Dedifferentiated amniotic fluid mesenchymal stem cell (primary cell): ENCODE results near the gene IQCK.
A peak's percentile ranks its signal among the peaks of the same experiment; 100 is the strongest.

Experiments
- DNase-seq: peaks from one replicate; pipeline ENCODE4 v3.0.0-alpha.2; 2016; ENCODE audit errors: extremely low spot score

Gene IQCK

DNA sequence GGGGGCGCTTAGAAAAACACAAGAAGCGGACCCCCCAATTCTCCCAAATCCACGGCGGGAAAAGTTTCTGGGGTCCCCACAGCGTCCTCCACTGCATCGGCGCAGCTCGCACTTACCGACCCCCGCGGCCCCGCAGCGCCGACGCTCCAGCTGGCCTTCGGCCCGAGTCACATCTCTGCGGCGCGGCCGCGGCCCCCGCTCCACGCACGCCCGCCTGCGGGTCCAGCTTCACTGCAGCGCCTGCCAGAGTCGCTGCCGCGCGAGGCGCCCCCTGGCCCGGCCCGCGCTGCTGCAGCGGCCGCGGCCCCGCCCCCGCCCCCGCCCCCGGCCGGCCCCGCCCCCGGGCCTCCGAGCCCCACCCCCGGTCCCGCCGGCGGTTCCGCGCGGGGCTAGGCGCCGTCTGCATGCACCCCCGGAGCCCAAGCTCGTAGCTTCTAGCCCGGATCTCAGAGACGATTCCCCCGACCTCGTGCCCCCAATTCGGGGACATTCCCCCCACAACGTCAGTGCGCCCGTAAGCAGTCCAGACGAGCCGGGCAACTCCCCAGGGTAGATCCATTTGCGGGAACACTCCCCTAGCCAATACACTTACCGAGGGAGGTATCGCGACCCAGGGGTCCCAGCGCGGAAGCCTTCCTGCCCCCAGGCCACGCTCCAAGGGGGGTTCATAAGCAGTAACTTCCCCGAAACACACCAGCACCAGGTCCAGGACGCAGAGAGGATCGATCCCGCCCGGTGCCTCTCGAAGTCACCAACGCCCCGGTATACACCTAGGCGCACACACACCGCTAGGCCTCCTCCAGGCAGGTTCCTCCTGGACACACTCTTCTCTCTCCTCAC is 166.8 kb downstream of the IQCK start, which contains the start of gene GPRC5B:
Gene GPRC5B (minus strand): TSS at position 238 of the 840 bp plus-strand sequence. CDS start 12,003 bp downstream, outside the sequence.
- DNase-seq = no peak

DNA sequence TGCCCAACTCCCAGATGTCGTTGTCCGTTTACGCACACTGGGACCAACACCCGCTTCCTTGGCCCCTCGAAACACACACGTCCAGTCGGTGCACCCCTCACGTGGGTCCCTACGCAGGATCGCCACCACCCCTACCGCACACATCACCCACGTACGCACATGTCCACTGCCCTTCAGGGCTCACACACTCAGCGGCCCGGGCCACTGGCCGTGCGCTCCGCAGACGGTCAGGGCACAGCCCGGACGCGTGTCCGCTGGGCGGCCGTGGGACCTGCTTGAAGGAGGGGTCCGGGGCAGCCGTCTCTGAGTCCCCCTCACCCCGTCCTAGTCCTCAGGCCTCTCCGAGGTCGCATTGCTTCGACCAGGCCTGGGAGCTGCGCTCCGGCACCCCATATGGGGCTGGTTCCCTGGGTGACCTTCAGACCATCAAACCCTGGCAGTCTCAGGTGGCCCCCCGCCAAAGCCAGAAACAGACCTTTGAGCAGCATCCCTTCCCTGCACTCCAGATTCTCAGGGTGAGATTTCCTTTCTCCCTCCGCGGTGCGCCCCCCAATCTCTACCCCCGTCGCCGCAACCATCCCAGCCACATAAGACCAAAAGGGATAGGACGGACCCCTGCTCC is 167.5 kb downstream of the IQCK start:
- DNase-seq = no peak

DNA sequence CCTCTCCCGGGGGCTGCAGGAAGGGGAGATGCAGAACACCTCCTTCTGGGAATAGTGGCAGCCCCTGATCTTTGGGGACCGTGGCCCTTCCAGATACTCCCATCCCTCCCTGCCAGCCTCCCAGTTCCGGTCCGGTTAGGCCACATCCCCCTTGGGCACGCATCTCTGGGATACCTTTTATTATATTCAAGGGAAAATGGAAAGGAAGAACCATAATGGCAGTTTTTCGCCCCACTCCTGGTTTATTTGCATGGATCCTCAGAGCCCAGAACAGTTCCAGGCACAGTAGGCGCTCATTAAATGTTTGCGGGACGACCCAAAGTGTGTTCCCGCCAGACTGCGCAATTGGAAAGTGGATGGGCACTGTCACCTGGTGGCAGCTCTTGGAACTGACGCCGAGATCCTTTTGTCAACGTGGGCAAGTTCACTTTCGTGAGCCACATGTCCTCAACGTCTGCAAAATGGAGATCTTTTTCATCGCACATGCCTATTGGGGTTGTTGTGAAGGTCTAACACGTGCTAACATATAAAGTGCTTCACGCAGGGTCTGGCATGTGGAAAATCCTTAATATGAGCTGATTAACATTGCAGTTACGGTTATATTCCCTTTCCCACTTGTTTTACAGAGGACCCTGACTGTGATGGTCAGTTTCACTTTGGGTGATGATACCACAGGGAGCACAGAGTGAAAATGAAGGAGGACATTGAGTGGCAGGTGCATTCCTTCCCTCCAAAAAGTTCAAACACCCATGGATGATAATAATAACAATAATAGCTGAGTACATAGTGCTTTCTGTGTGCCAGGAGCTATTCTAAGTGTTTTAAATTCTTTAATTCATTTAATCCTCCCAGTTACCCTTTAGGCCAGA is 168.2 kb downstream of the IQCK start:
- DNase-seq = peak; percentile 69

DNA sequence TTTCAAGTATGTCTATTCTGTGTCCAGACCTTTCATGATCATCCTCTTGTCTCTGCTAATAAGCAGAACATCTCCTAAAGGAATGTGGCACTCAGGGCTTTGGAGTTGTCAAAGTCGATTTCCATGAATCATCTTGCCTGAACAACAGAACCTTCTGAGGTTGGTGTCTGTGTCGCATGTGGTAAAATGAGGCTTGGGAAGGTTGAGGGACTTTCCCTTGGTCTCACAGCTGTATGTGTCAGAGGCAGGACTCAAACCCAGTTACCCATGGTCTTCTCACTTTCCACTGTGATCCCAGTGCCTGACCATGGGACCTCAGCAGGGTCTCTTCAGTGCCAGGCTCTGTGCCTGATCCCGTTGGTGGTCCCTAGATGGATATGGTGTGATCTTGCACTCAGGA is 170.8 kb downstream of the IQCK start:
- DNase-seq = no peak

DNA sequence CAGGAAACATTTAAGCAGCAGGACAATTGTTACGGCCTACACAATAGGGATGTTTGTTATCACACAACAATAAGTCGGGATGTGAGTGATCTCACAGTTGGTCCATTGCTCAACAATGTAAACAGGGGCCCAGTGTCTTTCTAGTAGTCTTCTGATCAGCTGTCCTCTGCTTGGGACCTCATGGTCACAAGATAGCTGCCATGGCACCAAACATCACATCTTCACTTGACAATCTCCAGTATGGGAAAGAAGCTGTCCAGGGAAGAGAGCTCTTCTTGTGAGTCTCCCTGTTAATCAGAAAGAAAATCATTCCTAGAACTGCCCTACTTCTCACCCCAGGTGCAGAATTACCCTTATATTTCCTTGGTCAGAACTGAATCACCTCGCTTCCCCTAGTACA is 172.8 kb downstream of the IQCK start:
- DNase-seq = no peak

DNA sequence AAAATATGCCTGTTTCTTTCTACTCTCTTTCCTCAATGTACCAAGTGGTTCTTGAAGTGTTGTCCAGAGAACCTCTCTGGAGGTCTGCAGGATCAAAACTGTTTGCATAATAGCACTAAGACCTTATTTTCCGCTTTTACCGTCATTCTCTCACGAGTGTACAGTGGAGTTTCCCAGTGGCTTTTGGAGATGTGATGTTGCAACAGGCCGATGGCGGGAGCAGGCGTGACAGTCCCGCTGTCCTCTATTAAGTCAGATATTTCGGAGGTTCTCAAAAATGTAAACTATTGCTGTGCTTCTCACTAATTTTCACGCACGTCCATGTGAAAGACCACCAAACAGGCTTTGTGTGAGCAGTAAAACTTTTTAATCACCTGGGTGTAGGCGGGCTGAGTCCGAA is 174.8 kb downstream of the IQCK start:
- DNase-seq = no peak

DNA sequence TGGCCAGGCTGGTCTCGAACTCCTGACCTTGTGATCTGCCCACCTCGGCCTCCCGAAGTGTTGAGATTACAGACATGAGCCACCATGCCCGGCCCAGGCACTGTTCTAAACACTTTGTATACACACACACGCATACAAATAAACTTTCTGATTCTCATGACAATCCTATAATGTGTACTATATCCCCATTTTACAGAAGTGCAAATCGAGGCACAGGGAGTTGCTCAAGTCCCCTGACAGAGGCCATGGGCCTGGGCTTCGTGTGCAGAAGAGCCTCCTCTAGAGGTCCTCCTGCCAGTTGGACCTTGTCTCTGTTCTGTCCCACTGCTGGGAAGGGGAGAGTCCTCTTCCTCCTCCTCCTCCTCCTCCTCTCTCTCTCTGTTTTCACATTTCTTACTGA is 176.5 kb downstream of the IQCK start:
- DNase-seq = no peak

DNA sequence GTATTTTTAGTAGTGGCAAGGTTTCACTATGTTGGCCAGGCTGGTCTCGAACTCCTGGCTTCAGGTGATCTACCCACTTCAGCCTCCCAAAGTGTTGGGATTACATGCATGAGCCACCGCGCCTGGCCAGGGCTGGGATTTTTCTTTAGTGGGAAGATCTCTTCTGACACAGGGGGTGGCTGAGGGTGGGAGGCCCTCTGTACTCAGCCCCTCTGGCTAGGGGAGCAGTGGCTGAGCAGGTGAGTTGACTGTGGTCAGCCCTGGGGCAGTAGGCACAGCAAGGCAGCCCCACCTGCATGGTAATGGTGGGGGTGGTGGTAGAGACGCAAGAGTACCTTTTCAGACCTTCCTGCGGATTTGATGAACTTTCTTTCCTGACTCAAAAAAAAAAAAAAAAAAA is 178.9 kb downstream of the IQCK start:
- no peak for DNase-seq

DNA sequence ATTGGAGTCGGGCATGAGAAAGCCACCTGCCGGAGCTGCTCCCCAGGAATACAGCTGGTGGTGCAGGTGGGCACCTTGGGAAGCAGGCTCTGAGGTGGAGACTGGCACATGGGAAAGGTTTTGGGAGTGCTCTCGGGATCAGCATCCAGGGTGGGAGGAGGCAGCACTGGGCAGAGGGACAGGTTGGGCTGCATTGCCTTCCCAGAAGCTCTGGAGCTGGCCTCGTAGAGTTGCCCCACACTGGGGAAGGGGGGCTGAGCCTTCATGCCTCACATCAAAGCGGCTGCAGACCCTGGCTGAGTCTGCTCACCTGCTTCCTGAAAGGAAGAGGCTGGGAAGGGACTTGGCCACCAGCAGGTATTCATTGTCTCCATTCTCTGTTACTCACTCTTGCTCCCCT is 180.1 kb downstream of the IQCK start:
- DNase-seq = no peak

DNA sequence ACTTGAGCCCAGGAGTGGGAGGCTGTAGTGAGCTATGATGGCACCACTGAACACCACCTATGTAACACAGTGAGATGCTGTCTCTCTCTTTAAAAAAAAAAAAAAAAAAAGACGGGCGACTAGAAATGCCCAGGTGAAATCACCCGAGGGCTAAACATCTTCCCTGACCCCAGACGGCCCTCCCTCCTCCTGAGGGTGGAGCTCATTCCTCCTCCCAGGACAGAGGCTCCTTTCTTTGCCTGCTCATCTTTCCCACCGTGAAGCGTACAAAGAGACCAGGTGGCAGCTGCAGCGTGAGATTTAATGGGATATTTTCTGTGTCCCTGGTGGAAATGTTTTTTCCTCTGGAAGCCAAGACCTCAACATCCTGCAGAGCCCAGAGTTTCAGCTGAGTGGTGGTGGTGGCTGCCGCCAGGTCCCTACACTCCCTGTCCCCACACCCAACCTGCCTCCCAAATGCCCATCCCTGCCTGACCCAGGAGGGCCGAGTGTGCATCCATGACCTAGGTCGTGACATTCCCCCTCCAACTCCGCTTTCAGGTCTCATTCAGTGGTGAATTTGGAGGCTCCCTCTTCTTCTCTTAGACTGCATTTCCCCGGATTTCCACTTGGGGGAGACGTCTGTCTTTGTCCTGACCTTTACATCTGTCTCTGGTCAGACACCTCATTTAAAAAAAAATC is 181.0 kb downstream of the IQCK start:
- peak; percentile 50 for DNase-seq

DNA sequence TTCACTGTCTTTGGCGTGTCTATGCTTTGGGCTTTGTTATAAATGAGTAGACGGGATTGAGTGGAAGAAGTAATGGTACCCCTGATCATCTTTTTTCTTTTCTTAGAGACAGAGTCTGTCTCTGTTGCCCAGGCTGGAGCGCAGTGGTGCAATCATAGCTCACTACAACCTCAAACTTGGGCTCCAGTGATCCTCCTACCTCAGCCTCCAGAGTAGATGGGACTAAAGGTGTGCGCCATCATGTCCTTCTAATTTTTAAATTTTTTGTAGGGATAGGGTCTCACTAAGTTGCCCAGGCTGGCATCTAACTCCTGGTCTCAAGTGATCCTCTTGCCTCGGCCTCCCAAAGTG is 181.5 kb downstream of the IQCK start:
- no peak for DNase-seq

DNA sequence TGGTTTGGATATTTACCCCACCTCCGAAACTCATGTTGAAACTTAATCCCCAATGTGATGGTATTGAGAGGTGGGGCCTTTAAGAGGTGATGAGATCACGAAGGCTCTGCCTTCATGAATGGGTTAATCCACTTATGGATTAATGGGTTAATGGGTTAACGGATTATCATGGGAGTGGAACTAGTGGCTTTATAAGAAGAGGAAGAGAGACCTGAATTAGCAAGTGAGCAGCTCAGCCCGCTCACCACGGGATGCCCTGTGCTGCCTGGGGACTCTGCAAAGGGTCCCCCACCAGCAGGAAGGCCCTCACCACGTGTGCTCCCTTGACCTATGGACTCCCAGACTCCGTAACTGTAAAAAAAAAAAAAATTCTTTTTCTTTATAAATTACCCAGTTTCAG is 183.1 kb downstream of the IQCK start:
- DNase-seq = no peak

DNA sequence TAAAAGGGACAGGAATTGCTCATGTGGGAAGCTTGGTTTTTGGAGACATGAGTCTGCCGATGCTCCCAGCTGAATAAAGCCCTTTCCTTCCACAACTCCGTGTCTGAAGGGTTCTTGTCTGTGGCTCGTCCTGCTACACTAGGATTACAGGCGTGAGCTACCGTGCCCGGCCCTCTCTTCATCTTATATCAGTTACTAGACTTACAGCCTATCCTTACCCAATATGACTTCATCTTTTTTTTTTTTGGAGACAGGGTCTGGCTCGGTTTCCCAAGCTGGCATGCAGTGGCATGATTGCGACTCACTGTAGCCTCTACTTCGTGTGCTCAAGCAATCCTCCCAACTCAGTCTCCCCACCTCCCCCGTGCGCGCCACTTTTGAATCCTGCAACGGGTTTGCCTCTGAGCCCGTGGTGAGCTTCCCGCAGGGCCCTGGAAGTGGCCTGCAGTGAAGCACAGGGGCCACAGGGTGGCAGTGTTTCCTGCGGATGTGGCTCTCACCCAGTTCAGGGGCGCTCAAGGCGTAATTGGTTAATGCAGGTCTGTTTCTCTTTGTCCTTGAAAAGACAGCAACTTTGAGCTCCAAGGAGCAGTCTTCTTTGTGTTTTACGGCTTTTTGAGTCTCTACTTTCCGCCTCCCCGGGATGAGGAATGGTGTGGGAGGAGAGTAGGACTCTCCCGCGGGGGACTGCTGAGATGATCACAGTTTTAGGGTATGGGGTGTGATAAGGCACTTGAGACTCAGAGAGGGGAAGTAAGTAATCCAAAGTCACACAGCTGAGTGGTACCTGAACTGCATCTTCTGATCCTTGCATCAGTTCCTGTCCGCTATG is 189.3 kb downstream of the IQCK start:
- DNase-seq = peak; percentile 55
